Gastrocnemius medialis (tissue), 4 donors: ENCODE results near the gene DAAM1.

Experiments used
- POLR2A ChIP-seq, 2 donors: fragments of 450-650 bp; IDR thresholded peaks; one replicate each; pipeline ENCODE4 v1.6.1; 2017; ENCODE audit warnings: antibody characterized with exemption in 2 of 2, mild to moderate bottlenecking in 2 of 2, moderate library complexity in 2 of 2
- TF ChIP-seq, protein P1 (sequence below), 5 experiments: fragments of 450-650 bp in 3 of 5; fragments of 200-600 bp in 2 of 5; sonication (generic) in 2 of 5; IDR thresholded peaks in 4 of 5; conservative IDR thresholded peaks in 1 of 5; 1 replicate in 4 of 5; 2 replicates in 1 of 5; pipeline ENCODE4 v1.5.1; 2016 to 2019; ENCODE audit warnings: antibody characterized with exemption in 5 of 5, mild to moderate bottlenecking in 3 of 5, moderate library complexity in 3 of 5

DNA sequence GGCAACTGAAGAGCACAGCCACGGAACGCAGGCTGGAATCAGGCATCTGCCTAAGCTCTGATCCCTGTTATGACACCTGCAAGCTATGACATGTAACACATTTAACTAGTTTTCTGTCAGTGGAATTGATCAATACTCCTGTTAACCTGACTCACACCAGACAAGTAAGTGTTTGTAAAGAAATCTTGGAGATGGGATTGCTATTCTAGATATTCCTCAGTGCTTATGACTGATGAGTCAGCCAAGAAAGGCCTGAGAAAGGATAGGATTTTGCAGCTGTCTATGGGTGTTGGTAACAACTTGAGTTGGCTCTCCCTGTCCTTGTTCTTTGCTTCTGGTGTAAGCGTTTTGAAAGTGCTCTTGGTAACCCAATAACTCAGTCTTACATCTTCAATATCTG lies 166.2 kb downstream of the DAAM1 start:
- TF ChIP-seq, protein P1, sequence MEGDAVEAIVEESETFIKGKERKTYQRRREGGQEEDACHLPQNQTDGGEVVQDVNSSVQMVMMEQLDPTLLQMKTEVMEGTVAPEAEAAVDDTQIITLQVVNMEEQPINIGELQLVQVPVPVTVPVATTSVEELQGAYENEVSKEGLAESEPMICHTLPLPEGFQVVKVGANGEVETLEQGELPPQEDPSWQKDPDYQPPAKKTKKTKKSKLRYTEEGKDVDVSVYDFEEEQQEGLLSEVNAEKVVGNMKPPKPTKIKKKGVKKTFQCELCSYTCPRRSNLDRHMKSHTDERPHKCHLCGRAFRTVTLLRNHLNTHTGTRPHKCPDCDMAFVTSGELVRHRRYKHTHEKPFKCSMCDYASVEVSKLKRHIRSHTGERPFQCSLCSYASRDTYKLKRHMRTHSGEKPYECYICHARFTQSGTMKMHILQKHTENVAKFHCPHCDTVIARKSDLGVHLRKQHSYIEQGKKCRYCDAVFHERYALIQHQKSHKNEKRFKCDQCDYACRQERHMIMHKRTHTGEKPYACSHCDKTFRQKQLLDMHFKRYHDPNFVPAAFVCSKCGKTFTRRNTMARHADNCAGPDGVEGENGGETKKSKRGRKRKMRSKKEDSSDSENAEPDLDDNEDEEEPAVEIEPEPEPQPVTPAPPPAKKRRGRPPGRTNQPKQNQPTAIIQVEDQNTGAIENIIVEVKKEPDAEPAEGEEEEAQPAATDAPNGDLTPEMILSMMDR (IDR thresholded peaks at IDR 0.05 in 4 of 5, conservative IDR thresholded peaks at IDR 0.05 in 1 of 5), result no peak
- TF ChIP-seq POLR2A (IDR thresholded peaks at IDR 0.05), result no peak
